Vagina (tissue), 2 donors: ENCODE results near the gene PHKB. TPM values are rescaled to one million over a fixed set of nuclear protein-coding genes. Genes with fewer than 3 reads are reported as not detected.
"Not testable (repeated sequence)": the region's sequence is repeated elsewhere in the genome, so short reads cannot be mapped to it uniquely, and the experiment has no call there.

Source experiments
- DNase-seq, 2 donors: peaks; one replicate each; pipeline ENCODE4 v3.0.0-alpha.2; 2017; ENCODE audit errors: extremely low spot score in 2 of 2
- H3K27ac ChIP-seq: fragments of 200-600 bp; sonication (generic); one replicate; pipeline ENCODE4 v1.5.1; 2019
- H3K27me3 ChIP-seq: fragments of 200-600 bp; sonication (generic); one replicate; pipeline ENCODE4 v1.5.1; 2019
- H3K36me3 ChIP-seq, 2 donors: fragments of 200-600 bp; sonication (generic); one replicate each; pipeline ENCODE4 v1.5.1; 2017 to 2019
- H3K4me1 ChIP-seq: fragments of 200-600 bp; sonication (generic); one replicate; pipeline ENCODE4 v1.5.1; 2019
- H3K4me3 ChIP-seq, 2 donors: fragments of 200-600 bp; sonication (generic); 1 replicate in 1 of 2; 2 replicates in 1 of 2; pipeline ENCODE4 v1.5.1; 2016 to 2019
- H3K9me3 ChIP-seq: fragments of 200-600 bp; sonication (generic); one replicate; pipeline ENCODE4 v1.5.1; 2019
- POLR2A ChIP-seq, 2 donors: fragments of 450-650 bp; IDR thresholded peaks; one replicate each; pipeline ENCODE4 v1.6.1; 2017; ENCODE audit warnings: antibody characterized with exemption in 2 of 2, mild to moderate bottlenecking in 2 of 2, moderate library complexity in 2 of 2
- POLR2AphosphoS5 ChIP-seq, 2 donors: sonication (generic); formaldehyde crosslinking; IDR thresholded peaks; one replicate each; pipeline ENCODE4 v1.9.0; 2017; ENCODE audit warnings: antibody characterized with exemption in 2 of 2, mild to moderate bottlenecking in 2 of 2, low read depth in 1 of 2; ENCODE audit not compliant: insufficient read depth in 1 of 2
- intact Hi-C: fragments of 100-400 bp; cut with DNase I; formaldehyde crosslinking; loops from one replicate; pipeline ENCODE4 v1.15.1; 2023
- total RNA-seq: library from RNA; depleted of rRNA; stranded (reverse); fragments of >200 nt; gene quantifications from one replicate; pipeline ENCODE4 v1.2.3, GENCODE V29; 2016
- TF ChIP-seq, protein P1 (sequence below), 3 experiments: fragments of 450-650 bp in 2 of 3; fragments of 200-600 bp in 1 of 3; sonication (generic) in 1 of 3; IDR thresholded peaks; one replicate each; pipeline ENCODE4 v1.5.1; 2017 to 2019; ENCODE audit warnings: antibody characterized with exemption in 3 of 3, mild to moderate bottlenecking in 2 of 3, moderate library complexity in 2 of 3

The PHKB gene
- total RNA-seq, 1 donor from 2014 or later = 64.8 TPM

DNA sequence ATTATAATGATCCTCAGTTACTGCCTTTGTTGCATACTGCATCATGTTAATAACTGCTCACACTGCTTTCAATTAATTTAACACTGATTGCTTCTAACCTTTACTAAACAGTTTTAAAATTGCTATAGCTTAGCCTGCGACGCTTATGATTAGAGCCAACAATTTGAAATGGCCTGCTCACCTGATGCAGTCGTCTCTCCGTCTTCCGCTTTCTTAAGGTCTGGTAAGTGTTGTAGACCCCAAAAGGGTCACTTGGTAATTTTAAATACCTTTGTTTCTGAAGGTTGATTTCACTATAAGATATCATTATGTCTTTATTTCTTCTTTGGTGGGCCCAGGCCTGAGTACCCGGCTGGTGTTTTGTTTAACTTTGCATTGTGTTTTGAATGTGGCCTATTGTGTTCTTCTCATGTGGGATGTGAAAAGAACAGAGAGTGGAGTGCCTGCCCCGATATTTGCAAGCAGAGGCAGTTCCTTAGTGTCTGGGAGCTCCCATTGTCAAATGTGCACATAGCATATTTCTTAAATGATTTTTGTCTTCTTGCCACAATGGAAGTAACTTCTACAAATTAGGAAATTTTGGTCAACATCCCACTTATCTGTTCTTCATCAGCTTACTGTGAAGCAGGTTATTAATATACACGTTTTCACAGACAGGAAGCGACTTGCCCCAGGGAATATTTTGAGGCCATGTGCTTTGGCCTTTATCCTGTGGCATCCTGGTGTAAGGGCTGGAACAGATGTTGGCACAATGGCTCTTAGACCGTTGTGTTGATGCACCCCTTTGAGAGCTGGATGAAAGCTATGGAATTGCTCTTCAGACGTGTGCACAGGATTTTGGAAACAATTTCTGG, 2.9 kb downstream of the PHKB start:
- H3K4me1 ChIP-seq = peaks cover 57% of the 10 kb centered on the region
- H3K27me3 ChIP-seq = no peaks in the 10 kb centered on the region
- no peak overlapping the region for H3K4me3 ChIP-seq
- peaks cover 0 to 4% of the 10 kb centered on the region in 2 donors for H3K36me3 ChIP-seq
- no peaks in the 10 kb centered on the region for H3K9me3 ChIP-seq
- TF ChIP-seq POLR2A (IDR thresholded peaks at IDR 0.05) (no peak), POLR2AphosphoS5 (IDR thresholded peaks at IDR 0.05; ENCODE audit: insufficient read depth in 1 of 2, low read depth in 1 of 2) (no peak)
- TF ChIP-seq, protein P1, sequence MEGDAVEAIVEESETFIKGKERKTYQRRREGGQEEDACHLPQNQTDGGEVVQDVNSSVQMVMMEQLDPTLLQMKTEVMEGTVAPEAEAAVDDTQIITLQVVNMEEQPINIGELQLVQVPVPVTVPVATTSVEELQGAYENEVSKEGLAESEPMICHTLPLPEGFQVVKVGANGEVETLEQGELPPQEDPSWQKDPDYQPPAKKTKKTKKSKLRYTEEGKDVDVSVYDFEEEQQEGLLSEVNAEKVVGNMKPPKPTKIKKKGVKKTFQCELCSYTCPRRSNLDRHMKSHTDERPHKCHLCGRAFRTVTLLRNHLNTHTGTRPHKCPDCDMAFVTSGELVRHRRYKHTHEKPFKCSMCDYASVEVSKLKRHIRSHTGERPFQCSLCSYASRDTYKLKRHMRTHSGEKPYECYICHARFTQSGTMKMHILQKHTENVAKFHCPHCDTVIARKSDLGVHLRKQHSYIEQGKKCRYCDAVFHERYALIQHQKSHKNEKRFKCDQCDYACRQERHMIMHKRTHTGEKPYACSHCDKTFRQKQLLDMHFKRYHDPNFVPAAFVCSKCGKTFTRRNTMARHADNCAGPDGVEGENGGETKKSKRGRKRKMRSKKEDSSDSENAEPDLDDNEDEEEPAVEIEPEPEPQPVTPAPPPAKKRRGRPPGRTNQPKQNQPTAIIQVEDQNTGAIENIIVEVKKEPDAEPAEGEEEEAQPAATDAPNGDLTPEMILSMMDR (IDR thresholded peaks at IDR 0.05) = no peak
- no peak overlapping the region for H3K27ac ChIP-seq
- intact Hi-C loops = no loop called here
- no peak for DNase-seq

DNA sequence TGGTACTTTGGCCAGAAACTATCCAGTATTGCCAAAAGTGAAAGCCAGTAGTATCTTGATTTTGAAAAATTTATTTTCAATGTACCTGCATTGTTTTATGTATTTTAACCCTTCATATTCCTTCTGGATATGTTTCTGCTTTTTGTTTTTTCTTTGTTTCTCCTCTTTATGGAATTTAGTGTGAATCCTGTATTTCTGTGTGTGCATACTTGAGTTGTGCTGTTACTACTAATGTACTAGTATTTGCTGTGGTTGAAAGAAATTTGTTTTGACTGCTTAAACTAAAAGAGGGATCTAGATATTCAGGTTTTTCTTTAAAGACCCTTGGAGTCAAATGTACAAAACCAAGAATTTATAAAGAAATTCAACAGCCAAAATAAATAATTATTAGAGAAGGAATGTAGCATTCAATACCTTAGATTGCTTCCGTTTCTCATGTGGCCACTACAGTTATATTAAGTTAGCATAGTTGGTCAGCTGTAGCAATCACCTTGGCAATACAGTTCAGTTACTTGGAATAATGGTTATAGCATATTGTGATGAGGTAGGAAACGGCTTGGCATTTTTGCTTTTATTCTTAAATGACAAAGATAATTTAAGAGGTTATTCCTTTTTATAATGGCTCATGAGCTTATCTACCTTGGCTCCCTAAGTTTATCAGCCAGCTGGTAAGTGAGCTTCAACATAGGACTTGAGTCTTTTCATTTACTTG, 4.9 kb downstream of the PHKB start:
- TF ChIP-seq POLR2A (IDR thresholded peaks at IDR 0.05) (no peak), POLR2AphosphoS5 (IDR thresholded peaks at IDR 0.05; ENCODE audit: insufficient read depth in 1 of 2, low read depth in 1 of 2) (no peak)
- TF ChIP-seq, protein P1 (IDR thresholded peaks at IDR 0.05) = no peak
- peaks cover 0 to 4% of the 10 kb centered on the region in 2 donors for H3K36me3 ChIP-seq
- H3K4me3 ChIP-seq = no peak overlapping the region
- peaks cover 42% of the 10 kb centered on the region for H3K4me1 ChIP-seq
- DNase-seq = no peak
- intact Hi-C loops = no loop called here
- H3K9me3 ChIP-seq = no peaks in the 10 kb centered on the region
- no peaks in the 10 kb centered on the region for H3K27me3 ChIP-seq
- no peak overlapping the region for H3K27ac ChIP-seq

DNA sequence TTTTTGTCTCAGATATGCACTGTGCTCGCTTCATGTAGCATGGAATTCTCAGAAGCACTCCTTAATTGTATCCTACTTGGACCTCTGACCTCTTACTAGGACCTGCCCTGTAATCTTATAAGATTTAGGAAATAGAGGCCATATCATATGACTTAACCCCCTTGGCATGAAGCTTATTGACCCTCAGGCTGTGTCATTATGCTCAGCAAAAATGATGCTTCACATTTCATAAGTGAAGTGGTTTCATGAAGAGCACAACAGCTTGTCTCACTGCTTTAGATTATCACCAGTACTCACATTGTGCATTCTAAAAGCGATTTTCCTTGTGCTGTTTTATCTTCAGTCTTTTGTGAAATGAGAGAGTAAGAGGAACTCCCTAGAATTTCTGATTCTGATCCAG, 6.4 kb downstream of the PHKB start:
- DNase-seq = no peak
- peaks cover 33% of the 10 kb centered on the region for H3K4me1 ChIP-seq
- peaks cover 0 to 4% of the 10 kb centered on the region in 2 donors for H3K36me3 ChIP-seq
- H3K9me3 ChIP-seq = no peaks in the 10 kb centered on the region
- H3K27ac ChIP-seq = no peak overlapping the region
- TF ChIP-seq, protein P1 (IDR thresholded peaks at IDR 0.05) = no peak
- TF ChIP-seq POLR2A (IDR thresholded peaks at IDR 0.05) = no peak
- no peak for TF ChIP-seq POLR2AphosphoS5 (IDR thresholded peaks at IDR 0.05; ENCODE audit: insufficient read depth in 1 of 2, low read depth in 1 of 2)
- no peaks in the 10 kb centered on the region for H3K27me3 ChIP-seq
- no peak overlapping the region for H3K4me3 ChIP-seq
- intact Hi-C loops = no loop called here

DNA sequence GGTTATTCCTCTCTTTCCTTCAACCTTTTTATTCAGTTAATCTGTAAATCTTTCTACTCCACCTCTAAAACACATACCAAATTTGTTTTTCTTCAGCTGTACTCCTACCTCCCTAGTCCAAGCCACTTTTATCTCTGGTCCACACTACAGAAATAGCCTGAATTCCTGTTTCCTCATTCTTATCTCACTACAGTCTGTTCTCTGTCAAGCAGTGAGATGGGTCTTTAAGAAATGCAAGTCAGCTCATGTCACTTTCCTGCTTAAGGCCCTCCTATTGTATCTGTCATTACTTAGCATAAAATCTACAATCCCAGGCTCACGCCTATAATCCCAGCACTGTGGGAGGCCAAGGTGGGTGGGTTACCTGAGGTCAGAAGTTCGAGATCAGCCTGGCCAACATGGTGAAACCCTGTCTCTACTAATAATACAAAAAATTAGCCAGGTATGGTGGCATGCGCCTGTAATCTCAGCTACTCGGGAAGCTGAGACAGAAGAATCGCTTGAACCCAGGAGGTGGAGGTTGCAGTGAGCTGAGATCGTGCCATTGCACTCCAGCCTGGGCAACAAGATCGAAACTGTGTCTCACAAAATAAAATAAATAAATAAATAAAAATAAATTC, 7.0 kb downstream of the PHKB start:
- H3K4me3 ChIP-seq, H3K9me3 ChIP-seq, H3K36me3 ChIP-seq, H3K27me3 ChIP-seq, H3K27ac ChIP-seq, intact Hi-C loops, DNase-seq: not testable (repeated sequence)
- peaks cover 27% of the 10 kb centered on the region for H3K4me1 ChIP-seq

DNA sequence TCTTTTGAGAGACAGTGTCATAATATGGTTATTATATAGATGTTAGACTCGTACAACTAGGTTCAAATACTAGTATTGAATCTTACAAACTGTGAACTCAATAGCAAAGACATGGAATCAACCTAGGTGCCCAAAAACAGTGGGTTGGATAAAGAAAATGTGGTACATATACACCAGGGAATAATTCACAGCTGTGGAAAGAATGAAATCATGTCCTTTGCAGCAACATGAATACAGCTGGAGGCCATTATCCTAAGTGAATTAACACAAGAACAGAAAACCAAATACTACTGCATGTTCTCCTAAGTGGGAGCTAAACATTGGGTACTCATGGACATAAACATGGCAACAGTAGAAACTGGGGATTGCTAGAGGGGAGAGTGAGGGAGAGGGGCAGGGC, 8.1 kb downstream of the PHKB start:
- peaks cover 20% of the 10 kb centered on the region for H3K4me1 ChIP-seq

More for the DNA sequence above, 8.1 kb downstream of the PHKB start:
- Histone ChIP-seq H3K4me3 (no peak overlapping the region), H3K36me3 (peaks cover 0 to 4% of the 10 kb centered on the region in 2 donors), H3K27ac (no peak overlapping the region), H3K27me3 (no peaks in the 10 kb centered on the region), H3K9me3 (no peaks in the 10 kb centered on the region)
- no peak for TF ChIP-seq POLR2A (IDR thresholded peaks at IDR 0.05)
- no peak for DNase-seq
- intact Hi-C loops = no loop called here
